Measurements from ENCODE around the gene POTEM.
"Not testable (repeated sequence)": the region's sequence is repeated elsewhere in the genome, so short reads cannot be mapped to it uniquely, and the experiment has no call there.

Gene POTEM

GRCh38 chr14:18953085-18953484, 14.1 kb upstream of the POTEM start:
- H3K9me3 ChIP-seq (ENCODE audit: control extremely low read depth in 1 of 5, control insufficient read depth in 4 of 5, insufficient read depth in 2 of 5, low read depth in 1 of 5, low read length in 4 of 5); H3K27me3 ChIP-seq (replicated peaks in 2 of 5; ENCODE audit: control insufficient read depth in 4 of 5, insufficient read depth in 5 of 5, low read length in 4 of 5); CTCF ChIA-PET; POLR2A ChIA-PET; H3K4me1 ChIP-seq (ENCODE audit: control extremely low read depth in 1 of 4, control insufficient read depth in 4 of 4, insufficient read depth in 4 of 4, low read length in 3 of 4); H3K27ac ChIP-seq (ENCODE audit: insufficient read depth in 1 of 2, low read depth in 1 of 2, low read length in 2 of 2, poor library complexity in 1 of 2, severe bottlenecking in 2 of 2); H3K36me3 ChIP-seq (ENCODE audit: control insufficient read depth in 4 of 4, insufficient read depth in 4 of 4, low read length in 3 of 4); DNase-seq; H3K4me3 ChIP-seq (ENCODE audit: control insufficient read depth in 1 of 7, extremely low read depth in 1 of 7, insufficient read depth in 4 of 7, low read depth in 2 of 7, low read length in 6 of 7): not testable (repeated sequence)
- no CpG with 5 or more reads among the region's 9 CpGs for WGBS (ENCODE audit: insufficient coverage)

- H3K27me3 ChIP-seq (replicated peaks in 2 of 5; ENCODE audit: control insufficient read depth in 4 of 5, insufficient read depth in 5 of 5, low read length in 4 of 5); H3K4me3 ChIP-seq (ENCODE audit: control insufficient read depth in 1 of 7, extremely low read depth in 1 of 7, insufficient read depth in 4 of 7, low read depth in 2 of 7, low read length in 6 of 7); H3K9me3 ChIP-seq (ENCODE audit: control extremely low read depth in 1 of 5, control insufficient read depth in 4 of 5, insufficient read depth in 2 of 5, low read depth in 1 of 5, low read length in 4 of 5); POLR2A ChIA-PET; DNase-seq; H3K27ac ChIP-seq (ENCODE audit: insufficient read depth in 1 of 2, low read depth in 1 of 2, low read length in 2 of 2, poor library complexity in 1 of 2, severe bottlenecking in 2 of 2); H3K36me3 ChIP-seq (ENCODE audit: control insufficient read depth in 4 of 4, insufficient read depth in 4 of 4, low read length in 3 of 4); H3K4me1 ChIP-seq (ENCODE audit: control extremely low read depth in 1 of 4, control insufficient read depth in 4 of 4, insufficient read depth in 4 of 4, low read length in 3 of 4); CTCF ChIA-PET: not testable (repeated sequence)
- WGBS (ENCODE audit: insufficient coverage): no CpG with 5 or more reads among the region's 6 CpGs
These were observed 11.4 kb upstream of the POTEM start for GRCh38 chr14:18955816-18956215.

GRCh38 chr14:18961576-18961975, 5.7 kb upstream of the POTEM start:
- POLR2A ChIA-PET, CTCF ChIA-PET: not testable (repeated sequence)

GRCh38 chr14:18962143-18962542, 5.1 kb upstream of the POTEM start:
- H3K36me3 ChIP-seq (ENCODE audit: control insufficient read depth in 4 of 4, insufficient read depth in 4 of 4, low read length in 3 of 4); DNase-seq; H3K9me3 ChIP-seq (ENCODE audit: control extremely low read depth in 1 of 5, control insufficient read depth in 4 of 5, insufficient read depth in 2 of 5, low read depth in 1 of 5, low read length in 4 of 5); CTCF ChIA-PET; H3K4me3 ChIP-seq (ENCODE audit: control insufficient read depth in 1 of 7, extremely low read depth in 1 of 7, insufficient read depth in 4 of 7, low read depth in 2 of 7, low read length in 6 of 7); H3K4me1 ChIP-seq (ENCODE audit: control extremely low read depth in 1 of 4, control insufficient read depth in 4 of 4, insufficient read depth in 4 of 4, low read length in 3 of 4); H3K27me3 ChIP-seq (replicated peaks in 2 of 5; ENCODE audit: control insufficient read depth in 4 of 5, insufficient read depth in 5 of 5, low read length in 4 of 5); H3K27ac ChIP-seq (ENCODE audit: insufficient read depth in 1 of 2, low read depth in 1 of 2, low read length in 2 of 2, poor library complexity in 1 of 2, severe bottlenecking in 2 of 2); POLR2A ChIA-PET: not testable (repeated sequence)
- WGBS (ENCODE audit: insufficient coverage): no CpG with 5 or more reads among the region's 6 CpGs

More at GRCh38 chr14:18961576-18961975, 5.7 kb upstream of the POTEM start:
- no CpG with 5 or more reads among the region's 2 CpGs for WGBS (ENCODE audit: insufficient coverage)
- H3K27me3 ChIP-seq (replicated peaks in 2 of 5; ENCODE audit: control insufficient read depth in 4 of 5, insufficient read depth in 5 of 5, low read length in 4 of 5); H3K27ac ChIP-seq (ENCODE audit: insufficient read depth in 1 of 2, low read depth in 1 of 2, low read length in 2 of 2, poor library complexity in 1 of 2, severe bottlenecking in 2 of 2); H3K4me3 ChIP-seq (ENCODE audit: control insufficient read depth in 1 of 7, extremely low read depth in 1 of 7, insufficient read depth in 4 of 7, low read depth in 2 of 7, low read length in 6 of 7); H3K36me3 ChIP-seq (ENCODE audit: control insufficient read depth in 4 of 4, insufficient read depth in 4 of 4, low read length in 3 of 4); H3K9me3 ChIP-seq (ENCODE audit: control extremely low read depth in 1 of 5, control insufficient read depth in 4 of 5, insufficient read depth in 2 of 5, low read depth in 1 of 5, low read length in 4 of 5); H3K4me1 ChIP-seq (ENCODE audit: control extremely low read depth in 1 of 4, control insufficient read depth in 4 of 4, insufficient read depth in 4 of 4, low read length in 3 of 4); DNase-seq: not testable (repeated sequence)

GRCh38 chr14:18963276-18963675, 4.0 kb upstream of the POTEM start:
- H3K36me3 ChIP-seq (ENCODE audit: control insufficient read depth in 4 of 4, insufficient read depth in 4 of 4, low read length in 3 of 4); POLR2A ChIA-PET; H3K4me3 ChIP-seq (ENCODE audit: control insufficient read depth in 1 of 7, extremely low read depth in 1 of 7, insufficient read depth in 4 of 7, low read depth in 2 of 7, low read length in 6 of 7); H3K4me1 ChIP-seq (ENCODE audit: control extremely low read depth in 1 of 4, control insufficient read depth in 4 of 4, insufficient read depth in 4 of 4, low read length in 3 of 4); H3K27ac ChIP-seq (ENCODE audit: insufficient read depth in 1 of 2, low read depth in 1 of 2, low read length in 2 of 2, poor library complexity in 1 of 2, severe bottlenecking in 2 of 2); DNase-seq; H3K9me3 ChIP-seq (ENCODE audit: control extremely low read depth in 1 of 5, control insufficient read depth in 4 of 5, insufficient read depth in 2 of 5, low read depth in 1 of 5, low read length in 4 of 5); CTCF ChIA-PET; H3K27me3 ChIP-seq (replicated peaks in 2 of 5; ENCODE audit: control insufficient read depth in 4 of 5, insufficient read depth in 5 of 5, low read length in 4 of 5): not testable (repeated sequence)
- whole genome bisulfite sequencing (ENCODE audit: insufficient coverage): no CpG with 5 or more reads among the region's 6 CpGs

- H3K4me3 ChIP-seq (ENCODE audit: control insufficient read depth in 1 of 7, extremely low read depth in 1 of 7, insufficient read depth in 4 of 7, low read depth in 2 of 7, low read length in 6 of 7); H3K27me3 ChIP-seq (replicated peaks in 2 of 5; ENCODE audit: control insufficient read depth in 4 of 5, insufficient read depth in 5 of 5, low read length in 4 of 5); H3K27ac ChIP-seq (ENCODE audit: insufficient read depth in 1 of 2, low read depth in 1 of 2, low read length in 2 of 2, poor library complexity in 1 of 2, severe bottlenecking in 2 of 2); POLR2A ChIA-PET; H3K4me1 ChIP-seq (ENCODE audit: control extremely low read depth in 1 of 4, control insufficient read depth in 4 of 4, insufficient read depth in 4 of 4, low read length in 3 of 4); CTCF ChIA-PET; H3K36me3 ChIP-seq (ENCODE audit: control insufficient read depth in 4 of 4, insufficient read depth in 4 of 4, low read length in 3 of 4); H3K9me3 ChIP-seq (ENCODE audit: control extremely low read depth in 1 of 5, control insufficient read depth in 4 of 5, insufficient read depth in 2 of 5, low read depth in 1 of 5, low read length in 4 of 5); DNase-seq: not testable (repeated sequence)
- WGBS (ENCODE audit: insufficient coverage): no CpG with 5 or more reads among the region's 5 CpGs
These were observed 2.4 kb upstream of the POTEM start for GRCh38 chr14:18964878-18965277.

GRCh38 chr14:19002566-19002965, 35.3 kb downstream of the POTEM start:
- H3K36me3 ChIP-seq (ENCODE audit: control insufficient read depth in 4 of 4, insufficient read depth in 4 of 4, low read length in 3 of 4); DNase-seq; H3K4me1 ChIP-seq (ENCODE audit: control extremely low read depth in 1 of 4, control insufficient read depth in 4 of 4, insufficient read depth in 4 of 4, low read length in 3 of 4); H3K9me3 ChIP-seq (ENCODE audit: control extremely low read depth in 1 of 5, control insufficient read depth in 4 of 5, insufficient read depth in 2 of 5, low read depth in 1 of 5, low read length in 4 of 5); CTCF ChIA-PET; H3K27ac ChIP-seq (ENCODE audit: insufficient read depth in 1 of 2, low read depth in 1 of 2, low read length in 2 of 2, poor library complexity in 1 of 2, severe bottlenecking in 2 of 2); POLR2A ChIA-PET; H3K4me3 ChIP-seq (ENCODE audit: control insufficient read depth in 1 of 7, extremely low read depth in 1 of 7, insufficient read depth in 4 of 7, low read depth in 2 of 7, low read length in 6 of 7); H3K27me3 ChIP-seq (replicated peaks in 2 of 5; ENCODE audit: control insufficient read depth in 4 of 5, insufficient read depth in 5 of 5, low read length in 4 of 5): not testable (repeated sequence)
- 100% methylated on average over 2 of the region's 3 CpGs for WGBS (ENCODE audit: insufficient coverage)

GRCh38 chr14:19006490-19006889, 39.3 kb downstream of the POTEM start:
- CTCF ChIA-PET; H3K4me3 ChIP-seq (ENCODE audit: control insufficient read depth in 1 of 7, extremely low read depth in 1 of 7, insufficient read depth in 4 of 7, low read depth in 2 of 7, low read length in 6 of 7); H3K27me3 ChIP-seq (replicated peaks in 2 of 5; ENCODE audit: control insufficient read depth in 4 of 5, insufficient read depth in 5 of 5, low read length in 4 of 5); DNase-seq; H3K27ac ChIP-seq (ENCODE audit: insufficient read depth in 1 of 2, low read depth in 1 of 2, low read length in 2 of 2, poor library complexity in 1 of 2, severe bottlenecking in 2 of 2); POLR2A ChIA-PET; H3K4me1 ChIP-seq (ENCODE audit: control extremely low read depth in 1 of 4, control insufficient read depth in 4 of 4, insufficient read depth in 4 of 4, low read length in 3 of 4); H3K9me3 ChIP-seq (ENCODE audit: control extremely low read depth in 1 of 5, control insufficient read depth in 4 of 5, insufficient read depth in 2 of 5, low read depth in 1 of 5, low read length in 4 of 5); H3K36me3 ChIP-seq (ENCODE audit: control insufficient read depth in 4 of 4, insufficient read depth in 4 of 4, low read length in 3 of 4): not testable (repeated sequence)
- no CpG with 5 or more reads among the region's 9 CpGs for WGBS (ENCODE audit: insufficient coverage)
